Head of caudate nucleus (tissue), 42 donors: ENCODE measurements around the gene MIA.
A peak's percentile ranks its signal among the peaks of the same experiment; 100 is the strongest.
"Not testable (repeated sequence)": the region's sequence is repeated elsewhere in the genome, so short reads cannot be mapped to it uniquely, and the experiment has no call there.

ENCODE experiments used
- DNase-seq, 42 donors: peaks; one replicate each; pipeline versions ENCODE4 v3.0.0 to v3.0.0-alpha.2; 2020 to 2021; ENCODE audit warnings: mixed read lengths in 7 of 42
- intact Hi-C: fragments of 100-400 bp; cut with DNase I; formaldehyde crosslinking; loops from one replicate; pipeline ENCODE4 v1.15.0; 2022

MIA gene

GRCh38 chr19:40776932-40777644 is 1.8 kb downstream of the MIA start:
- DNase-seq = peak; percentile 53 to 98 (median 92)
- intact Hi-C loops = no loop called here

DNA sequence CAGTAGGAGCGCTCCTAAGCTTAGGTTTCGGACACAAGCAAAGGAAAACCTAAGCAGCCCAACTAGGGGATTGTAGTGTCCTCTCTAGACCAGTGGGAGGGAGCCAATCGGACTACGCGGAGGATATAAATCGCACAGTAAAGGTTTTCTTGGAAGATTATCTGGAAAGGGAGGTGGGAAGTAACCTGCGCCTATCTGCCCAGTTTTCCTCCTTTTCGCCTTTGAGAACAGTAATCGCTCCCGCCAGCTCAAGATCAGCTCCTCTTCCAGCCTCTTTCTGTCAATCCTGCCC is 2.3 kb downstream of the MIA start:
- intact Hi-C loops = no loop called here
- DNase-seq = no peak

DNA sequence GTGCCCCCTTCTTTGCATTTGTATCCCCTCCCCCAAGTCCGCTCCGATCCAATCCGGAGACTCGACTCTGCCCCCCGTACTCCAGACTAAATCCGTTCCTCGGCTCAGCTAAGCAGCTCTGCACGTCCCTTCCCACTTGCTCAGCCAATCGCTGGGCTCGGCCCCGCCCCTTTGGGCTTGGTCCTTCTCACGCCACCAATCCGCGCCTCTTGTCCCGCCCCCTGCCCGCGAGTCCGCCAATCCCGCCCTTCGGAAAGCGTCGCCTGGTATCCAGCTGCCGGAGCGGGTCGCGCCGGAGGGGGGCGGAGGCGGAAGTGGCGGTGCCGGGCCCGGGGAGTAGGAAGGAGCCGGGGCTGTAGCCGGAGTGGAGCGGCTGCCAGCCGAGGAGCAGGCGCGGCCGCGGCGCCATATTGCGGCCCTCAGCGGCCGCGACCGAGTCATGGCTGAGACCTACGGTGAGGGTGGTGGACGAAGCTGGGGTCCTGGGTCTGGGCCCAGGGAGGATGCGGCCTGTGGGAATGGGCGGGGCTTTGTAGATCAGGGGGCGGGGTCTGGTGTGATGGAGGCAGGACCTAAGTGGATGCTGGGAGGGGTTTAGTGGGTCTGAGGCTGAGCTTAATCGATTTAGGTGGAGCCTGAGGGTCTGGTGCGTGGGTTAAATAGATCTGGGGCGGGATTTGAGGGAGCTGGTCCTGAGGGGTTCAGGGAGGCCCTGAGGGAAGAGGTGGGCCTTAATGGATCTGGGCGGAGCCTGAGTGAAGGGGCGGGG is 2.8 kb downstream of the MIA start, which contains the start of gene RAB4B:
Gene RAB4B, plus strand, starts transcription at position 311 of the 769 bp plus-strand sequence. Its CDS starts 129 bp downstream, at position 440.
- intact Hi-C loops = loop anchor here (1.0 kb wide), 1 partner anchor 20 kb away; no protein-coding TSS in a partner anchor
- peak; percentile 99 to 100 (median 100) for DNase-seq

DNA sequence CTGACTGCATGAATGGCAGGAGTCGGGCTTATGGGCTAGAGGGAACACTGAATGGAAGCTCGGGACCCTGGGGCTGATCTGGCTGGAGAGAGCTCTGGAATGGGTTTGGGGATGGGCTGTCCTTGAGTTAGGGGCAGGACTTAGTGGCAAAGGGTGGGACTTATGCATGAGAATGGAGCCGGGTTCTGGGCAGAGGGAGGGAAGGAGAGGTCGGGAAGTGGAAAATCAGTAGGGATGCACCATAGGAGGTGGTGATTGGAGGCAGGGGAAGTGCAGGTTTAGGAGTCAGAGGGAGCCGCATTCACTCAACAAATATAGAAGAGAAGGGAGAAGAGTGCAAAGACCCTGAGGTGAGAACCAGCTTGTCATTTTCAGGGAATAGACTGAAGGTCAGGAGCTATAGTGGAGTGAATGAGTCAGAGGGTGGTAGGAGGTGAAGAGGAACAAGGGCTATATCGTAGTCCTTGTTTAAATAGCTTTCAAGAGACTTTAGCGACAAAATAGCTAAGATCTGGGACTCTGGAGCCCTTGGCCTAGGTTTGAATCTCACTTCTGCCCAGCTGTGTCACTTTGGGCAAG is 3.5 kb downstream of the MIA start:
- intact Hi-C loops = loop anchor here (1.0 kb wide), 1 partner anchor 20 kb away; no protein-coding TSS in a partner anchor
- no peak for DNase-seq

- no peak for DNase-seq
- intact Hi-C loops = no loop called here
These were observed 5.3 kb downstream of the MIA start for GRCh38 chr19:40780582-40780981.

DNA sequence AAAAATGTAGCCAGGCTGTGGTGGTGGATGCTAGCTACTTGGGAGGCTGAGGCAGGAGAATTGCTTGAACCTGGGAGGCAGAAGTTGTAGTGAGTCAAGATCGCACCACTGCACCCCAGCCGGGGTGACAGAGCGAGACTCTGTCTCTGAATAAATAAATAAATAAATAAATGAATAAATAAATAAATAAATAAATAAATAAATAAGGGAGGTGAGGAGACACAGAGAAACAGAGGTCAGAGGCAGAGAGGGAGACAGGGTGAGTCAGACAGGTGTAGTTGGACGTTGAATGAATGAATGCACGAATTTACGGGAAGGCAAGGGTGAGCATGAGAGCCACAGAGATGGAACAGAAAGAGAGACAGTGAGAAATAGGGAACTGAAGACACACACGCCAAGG is 5.8 kb downstream of the MIA start:
- intact Hi-C loops = no loop called here
- DNase-seq = no peak

DNA sequence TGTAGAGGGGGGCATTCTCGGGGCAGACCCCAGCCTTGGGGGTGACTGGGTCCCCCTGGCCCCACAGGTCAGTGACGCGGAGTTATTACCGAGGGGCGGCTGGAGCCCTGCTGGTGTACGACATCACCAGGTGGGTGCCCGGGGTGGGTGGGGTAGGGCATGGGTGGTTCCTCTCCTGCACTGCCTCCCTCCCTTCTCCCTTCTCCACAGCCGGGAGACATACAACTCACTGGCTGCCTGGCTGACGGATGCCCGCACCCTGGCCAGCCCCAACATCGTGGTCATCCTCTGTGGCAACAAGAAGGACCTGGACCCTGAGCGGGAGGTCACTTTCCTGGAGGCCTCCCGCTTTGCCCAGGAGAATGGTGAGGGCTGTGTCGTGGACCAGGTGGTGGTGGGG is 8.4 kb downstream of the MIA start:
- intact Hi-C loops = no loop called here
- DNase-seq = no peak

DNA sequence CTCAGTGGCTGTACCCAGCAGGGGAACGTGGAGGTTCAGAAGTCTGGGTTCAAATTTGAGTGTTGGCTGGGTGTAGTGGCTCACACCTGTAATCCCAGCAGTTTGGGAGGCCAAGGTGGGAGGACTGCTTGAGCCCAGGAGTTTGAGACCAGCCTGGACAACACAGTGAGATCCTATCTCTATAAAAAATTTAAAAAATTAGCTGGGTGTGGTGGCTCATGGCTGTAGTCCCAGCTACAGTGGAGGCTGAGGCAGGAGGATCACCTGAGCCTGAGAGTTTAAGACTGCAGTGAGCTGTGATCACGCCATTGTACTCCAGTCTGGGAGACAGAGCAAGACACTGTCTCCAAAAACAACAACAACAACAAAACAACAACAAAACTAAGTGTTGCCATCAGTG is 8.8 kb downstream of the MIA start:
- not testable (repeated sequence) for DNase-seq

DNA sequence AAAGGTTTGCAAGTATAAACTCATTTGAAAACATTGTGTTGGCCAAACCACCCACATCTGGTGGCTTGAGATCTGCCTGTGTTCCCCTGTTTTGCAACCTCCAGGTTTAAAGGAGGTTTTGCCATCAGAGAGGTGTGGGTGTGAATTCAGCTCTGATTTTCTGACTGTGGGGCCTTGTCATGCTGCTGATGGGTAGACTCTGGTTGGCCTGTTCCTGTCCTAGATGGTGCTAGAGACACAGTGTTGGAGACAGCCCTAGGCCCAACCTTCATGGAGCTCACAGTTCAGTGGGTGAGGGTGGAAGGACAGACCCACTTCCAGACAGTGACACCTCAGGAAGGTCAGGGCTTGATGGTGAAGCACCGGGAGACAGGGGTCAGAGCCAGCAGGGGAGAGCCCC is 10.2 kb downstream of the MIA start:
- DNase-seq = no peak
- intact Hi-C loops = no loop called here

More for the DNA sequence above, 8.8 kb downstream of the MIA start:
- intact Hi-C loops = not testable (repeated sequence)

- no peak for DNase-seq
- intact Hi-C loops = no loop called here
These were observed 11.0 kb downstream of the MIA start for GRCh38 chr19:40786060-40787037.

DNA sequence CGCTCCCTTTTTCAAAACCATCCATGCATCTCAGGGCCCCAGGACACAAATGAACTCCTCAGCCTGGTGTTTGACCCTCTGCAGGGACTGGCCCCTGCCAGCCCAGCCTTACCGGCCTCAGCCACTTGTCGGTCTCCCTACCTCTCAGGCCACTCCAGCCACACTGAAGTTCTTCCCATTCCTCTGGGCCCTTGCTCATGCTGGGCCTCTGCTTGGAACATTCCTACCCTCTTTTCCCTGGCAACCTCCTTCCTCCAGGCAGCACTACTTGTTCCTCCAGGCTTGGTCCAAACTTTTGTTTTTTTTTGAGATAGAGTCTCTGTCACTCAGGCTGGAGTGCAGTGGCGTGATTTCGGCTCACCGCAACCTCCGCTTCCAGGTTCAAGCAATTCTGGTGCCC is 16.0 kb downstream of the MIA start:
- DNase-seq = no peak
- intact Hi-C loops = no loop called here

- intact Hi-C loops = no loop called here
- no peak for DNase-seq
These were observed 16.7 kb downstream of the MIA start for GRCh38 chr19:40791996-40792395.

GRCh38 chr19:40797166-40797962 is 22.0 kb downstream of the MIA start:
- DNase-seq = no peak
- intact Hi-C loops = no loop called here

GRCh38 chr19:40797963-40798682 is 22.8 kb downstream of the MIA start:
- peak in 19 of 42 donors; percentile 29 to 57 (median 50) for DNase-seq
- intact Hi-C loops = loop anchor here (1.0 kb wide), 1 partner anchor 20 kb away; the partner anchor contains the start of gene RAB4B

DNA sequence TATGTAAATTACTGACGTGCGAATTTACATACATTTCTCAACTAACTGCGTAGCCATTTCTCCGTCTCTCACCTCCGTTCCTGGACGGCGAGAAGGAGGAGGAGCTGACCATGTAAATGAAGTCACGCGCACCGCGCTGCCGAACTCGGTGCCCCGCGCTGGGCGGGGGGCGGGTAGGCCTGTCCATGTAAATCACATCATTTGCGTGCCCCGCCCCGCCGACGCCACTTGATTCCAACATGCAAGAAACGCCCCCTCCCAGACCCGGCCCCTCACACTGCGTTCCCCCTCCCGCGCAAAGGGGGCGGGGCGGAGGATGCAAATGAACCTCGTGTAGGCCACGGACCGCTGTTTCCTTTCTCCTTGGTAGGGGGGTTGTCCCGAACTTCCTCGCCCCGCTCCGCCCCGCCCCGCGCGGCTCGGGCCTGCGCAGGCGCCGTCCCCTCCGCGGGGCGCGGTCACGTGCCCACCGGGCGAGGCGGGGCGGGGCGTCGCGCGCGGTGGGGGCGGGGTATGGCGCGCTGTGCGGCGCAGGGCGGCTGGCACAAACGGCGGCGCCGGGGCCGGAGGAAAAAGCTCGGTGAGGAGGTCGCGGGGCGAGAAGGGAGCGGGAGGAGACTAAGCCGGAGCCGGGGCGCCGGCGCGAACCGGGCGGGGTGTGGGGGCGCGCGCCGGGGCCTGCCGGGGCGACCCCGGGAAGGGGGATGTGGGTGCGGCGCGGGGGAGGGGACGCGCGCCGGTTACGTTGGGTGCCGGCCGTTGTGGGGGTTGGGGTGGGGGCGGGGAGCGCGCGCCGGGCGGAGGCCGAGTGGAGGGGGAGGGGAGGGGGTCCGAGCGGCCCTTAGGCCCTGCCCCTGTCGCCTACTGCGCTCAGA is 23.6 kb downstream of the MIA start, which contains the start of gene EGLN2:
Gene EGLN2, plus strand, starts transcription at position 509 of the 875 bp plus-strand sequence. CDS start 1,382 bp downstream, outside the sequence.
- intact Hi-C loops = loop anchor here (1.0 kb wide), 1 partner anchor 21 kb away; the partner anchor contains the start of gene RAB4B
- peak; percentile 100 for DNase-seq
